Esophagus (tissue), 2 donors: ENCODE results near the gene CCDC81. TPM values are rescaled to one million over a fixed set of nuclear protein-coding genes. Genes with fewer than 3 reads are reported as not detected.
"Not testable (repeated sequence)": the region's sequence is repeated elsewhere in the genome, so short reads cannot be mapped to it uniquely, and the experiment has no call there.

Experiments used
- H3K27ac ChIP-seq, 2 donors: one replicate each; pipeline ENCODE4 v1.5.1; 2013; ENCODE audit warnings: low read depth in 2 of 2, mild to moderate bottlenecking in 2 of 2, inconsistent platforms in 1 of 2, low read length in 1 of 2, moderate library complexity in 1 of 2
- H3K27me3 ChIP-seq, 2 donors: one replicate each; pipeline ENCODE4 v1.6.1; 2013; ENCODE audit warnings: low read length in 2 of 2, control low read depth in 1 of 2, mild to moderate bottlenecking in 1 of 2; ENCODE audit not compliant: insufficient read depth in 2 of 2, control insufficient read depth in 1 of 2
- H3K36me3 ChIP-seq, 2 donors: one replicate each; pipeline ENCODE4 v1.6.1; 2013; ENCODE audit warnings: low read length in 1 of 2; ENCODE audit not compliant: control insufficient read depth in 2 of 2, insufficient read depth in 2 of 2
- H3K4me1 ChIP-seq, 2 donors: one replicate each; pipeline ENCODE4 v1.6.1; 2013; ENCODE audit warnings: low read length in 1 of 2; ENCODE audit not compliant: control insufficient read depth in 2 of 2, insufficient read depth in 2 of 2
- H3K4me3 ChIP-seq, 2 donors: one replicate each; pipeline ENCODE4 v1.5.1; 2013; ENCODE audit warnings: low read length in 2 of 2, mild to moderate bottlenecking in 2 of 2, low read depth in 1 of 2, moderate library complexity in 1 of 2
- H3K9me3 ChIP-seq, 2 donors: one replicate each; pipeline ENCODE4 v1.6.1; 2013; ENCODE audit warnings: mild to moderate bottlenecking in 2 of 2, low read depth in 1 of 2, low read length in 1 of 2, moderate library complexity in 1 of 2; ENCODE audit not compliant: control insufficient read depth in 2 of 2, insufficient read depth in 1 of 2
- WGBS, 2 donors: extraction: QIAGEN DNeasy Blood & Tissue Kit; methylation state at CpG; one replicate each; pipeline ENCODE4 v1.1.7; 2013; 5-methylcytosine and 5-hydroxymethylcytosine counted together
- polyA plus RNA-seq, 2 donors: library from polyadenylated mRNA; stranded (reverse); fragments of 200-250 nt; gene quantifications; one replicate each; pipeline ENCODE4 v1.2.3, GENCODE V29; 2013
- donor health status: healthy with polysubstance abuse.
- donor health status: Bipolar disorder and iron deficiency.

Gene CCDC81
- polyA plus RNA-seq, 2 donors, result 0.11 to 0.31 TPM

- 52 to 66% methylated on average over 4 of the region's 4 CpGs for WGBS, 2 donors
- H3K27ac ChIP-seq, H3K36me3 ChIP-seq, H3K9me3 ChIP-seq, H3K27me3 ChIP-seq, H3K4me3 ChIP-seq, H3K4me1 ChIP-seq: not testable (repeated sequence)
Measured at GRCh38 chr11:86423488-86423887, 48.8 kb downstream of the CCDC81 start.

- no peaks in the 10 kb centered on the region for H3K36me3 ChIP-seq
- H3K4me3 ChIP-seq, result no peak overlapping the region
- no peak overlapping the region for H3K27ac ChIP-seq
- H3K4me1 ChIP-seq, result no peaks in the 10 kb centered on the region
- H3K9me3 ChIP-seq, result peaks cover 0 to 5% of the 10 kb centered on the region in 2 donors
- no peaks in the 10 kb centered on the region for H3K27me3 ChIP-seq
Measured at GRCh38 chr11:86427441-86427840, 52.8 kb downstream of the CCDC81 start.

- H3K4me1 ChIP-seq, result no peaks in the 10 kb centered on the region
- H3K27me3 ChIP-seq, result no peaks in the 10 kb centered on the region
- H3K4me3 ChIP-seq, result no peak overlapping the region
- peaks cover 0 to 5% of the 10 kb centered on the region in 2 donors for H3K9me3 ChIP-seq
- H3K36me3 ChIP-seq, result no peaks in the 10 kb centered on the region
- WGBS, 2 donors, result 87 to 88% methylated on average over 37 of the region's 37 CpGs
- H3K27ac ChIP-seq, result no peak overlapping the region
Measured at GRCh38 chr11:86431258-86431657, 56.6 kb downstream of the CCDC81 start.

GRCh38 chr11:86433361-86434095 is 58.8 kb downstream of the CCDC81 start:
- H3K9me3 ChIP-seq, H3K4me3 ChIP-seq, H3K27me3 ChIP-seq, H3K4me1 ChIP-seq, H3K36me3 ChIP-seq, H3K27ac ChIP-seq: not testable (repeated sequence)
- WGBS, 2 donors, result 96 to 97% methylated on average over 29 to 38 of the region's 38 CpGs

- WGBS, 2 donors, result 96 to 100% methylated on average over 2 of the region's 2 CpGs
- Histone ChIP-seq H3K4me1 (no peaks in the 10 kb centered on the region), H3K27me3 (no peaks in the 10 kb centered on the region), H3K36me3 (no peaks in the 10 kb centered on the region), H3K4me3 (no peak overlapping the region), H3K9me3 (peaks cover 0 to 5% of the 10 kb centered on the region in 2 donors), H3K27ac (no peak overlapping the region)
Measured at GRCh38 chr11:86435711-86436110, 61.0 kb downstream of the CCDC81 start.

- Histone ChIP-seq H3K4me3 (no peak overlapping the region), H3K27ac (no peak overlapping the region), H3K27me3 (no peaks in the 10 kb centered on the region), H3K4me1 (no peaks in the 10 kb centered on the region), H3K36me3 (no peaks in the 10 kb centered on the region), H3K9me3 (no peaks in the 10 kb centered on the region)
- 98 to 100% methylated on average over 1 of the region's 1 CpG for WGBS, 2 donors
Measured at GRCh38 chr11:86438685-86439084, 64.0 kb downstream of the CCDC81 start.

GRCh38 chr11:86440305-86440716 is 65.6 kb downstream of the CCDC81 start:
- Histone ChIP-seq H3K27ac (no peak overlapping the region), H3K4me1 (no peaks in the 10 kb centered on the region), H3K4me3 (no peak overlapping the region), H3K36me3 (no peaks in the 10 kb centered on the region), H3K9me3 (no peaks in the 10 kb centered on the region), H3K27me3 (no peaks in the 10 kb centered on the region)
- 79 to 81% methylated on average over 3 of the region's 3 CpGs for WGBS, 2 donors

GRCh38 chr11:86440843-86441242 is 66.2 kb downstream of the CCDC81 start:
- 82 to 84% methylated on average over 2 of the region's 2 CpGs for WGBS, 2 donors
- Histone ChIP-seq H3K4me3 (no peak overlapping the region), H3K4me1 (no peaks in the 10 kb centered on the region), H3K27ac (no peak overlapping the region), H3K27me3 (no peaks in the 10 kb centered on the region), H3K36me3 (no peaks in the 10 kb centered on the region), H3K9me3 (no peaks in the 10 kb centered on the region)

- no peaks in the 10 kb centered on the region for H3K9me3 ChIP-seq
- no peak overlapping the region for H3K27ac ChIP-seq
- no peak overlapping the region for H3K4me3 ChIP-seq
- no peaks in the 10 kb centered on the region for H3K27me3 ChIP-seq
- WGBS, 2 donors, result 83 to 84% methylated on average over 2 of the region's 2 CpGs
- H3K4me1 ChIP-seq, result no peaks in the 10 kb centered on the region
- H3K36me3 ChIP-seq, result peaks cover 0 to 2% of the 10 kb centered on the region in 2 donors
Measured at GRCh38 chr11:86442420-86442819, 67.7 kb downstream of the CCDC81 start.

- H3K27ac ChIP-seq, result no peak overlapping the region
- H3K36me3 ChIP-seq, result peaks cover 0 to 2% of the 10 kb centered on the region in 2 donors
- H3K4me3 ChIP-seq, result no peak overlapping the region
- WGBS, 2 donors, result 68 to 75% methylated on average over 5 of the region's 5 CpGs
- no peaks in the 10 kb centered on the region for H3K4me1 ChIP-seq
- no peaks in the 10 kb centered on the region for H3K9me3 ChIP-seq
- no peaks in the 10 kb centered on the region for H3K27me3 ChIP-seq
Measured at GRCh38 chr11:86442827-86443226, 68.1 kb downstream of the CCDC81 start.
